ENCODE results near the gene SRP68. TPM values are rescaled to one million over a fixed set of nuclear protein-coding genes. Genes with fewer than 3 reads are reported as not detected.

SRP68 gene
- total and polyA plus RNA-seq, 2 of the 4 experiments (the other 2 are of a cell fraction): 47.1 to 82.6 TPM

DNA sequence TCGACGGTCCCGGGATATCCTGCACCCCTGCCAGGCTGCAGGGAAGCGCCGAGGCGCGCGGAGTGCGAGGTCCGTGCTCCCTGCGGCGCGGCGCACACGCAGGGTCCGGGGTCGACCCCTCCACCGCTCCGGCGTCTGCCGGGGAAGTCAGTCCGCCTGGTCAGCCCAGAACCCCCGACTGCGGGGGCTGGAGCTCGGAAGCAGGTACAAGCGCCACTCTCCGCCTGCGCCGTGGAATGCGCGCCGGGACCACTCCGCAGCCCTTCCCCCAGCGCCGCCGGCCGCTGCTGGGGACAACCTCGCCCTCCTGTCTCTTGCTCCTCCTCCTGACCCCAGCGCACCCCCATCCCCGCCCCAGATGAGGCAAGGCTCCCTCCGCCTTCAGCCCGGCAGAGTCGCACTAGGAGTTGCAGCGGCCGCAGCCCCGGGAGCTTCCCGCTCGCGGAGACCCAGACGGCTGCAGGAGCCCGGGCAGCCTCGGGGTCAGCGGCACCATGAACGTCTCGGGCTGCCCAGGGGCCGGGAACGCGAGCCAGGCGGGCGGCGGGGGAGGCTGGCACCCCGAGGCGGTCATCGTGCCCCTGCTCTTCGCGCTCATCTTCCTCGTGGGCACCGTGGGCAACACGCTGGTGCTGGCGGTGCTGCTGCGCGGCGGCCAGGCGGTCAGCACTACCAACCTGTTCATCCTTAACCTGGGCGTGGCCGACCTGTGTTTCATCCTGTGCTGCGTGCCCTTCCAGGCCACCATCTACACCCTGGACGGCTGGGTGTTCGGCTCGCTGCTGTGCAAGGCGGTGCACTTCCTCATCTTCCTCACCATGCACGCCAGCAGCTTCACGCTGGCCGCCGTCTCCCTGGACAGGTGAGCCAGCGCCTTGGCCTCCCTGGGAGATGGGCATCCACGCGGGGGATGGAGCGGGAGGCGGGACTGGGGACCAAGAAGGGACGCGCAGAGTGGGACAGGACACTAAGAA is 2.4 kb upstream of the SRP68 start, which contains the start of gene GALR2:
Gene GALR2, plus strand, starts transcription at position 392 of the 974 bp plus-strand sequence. Its CDS starts 103 bp downstream, at position 495.
- Histone ChIP-seq H3K56ac (ENCODE audit: extremely low read depth, insufficient read depth, low read length) (no peak within 1 kb of the TSS), H2BK5ac (ENCODE audit: low read depth, low read length, poor library complexity, severe bottlenecking) (no peak within 1 kb of the TSS), H2AK9ac (replicated peaks; ENCODE audit: low read depth, low read length, poor library complexity) (no peak within 1 kb of the TSS), H3K14ac (replicated peaks; ENCODE audit: low read depth, low read length) (no peak within 1 kb of the TSS), H3K4me3 (ENCODE audit: insufficient read depth, low read depth, low read length) (no peak within 1 kb of the TSS; the same call in 1 of the 2 replicates), H4K5ac (ENCODE audit: low read depth, low read length) (no peak within 1 kb of the TSS), H2AFZ (replicated peaks; ENCODE audit: low read length, poor library complexity) (peak within 1 kb of the TSS; percentile 65), H3K4ac (ENCODE audit: low read depth, low read length) (no peak within 1 kb of the TSS), H3K4me2 (ENCODE audit: low read depth, low read length) (no peak within 1 kb of the TSS), H3K9me1 (ENCODE audit: insufficient read depth, low read length) (peaks cover 13% of the 10 kb centered on the region), H4K91ac (ENCODE audit: insufficient read depth, low read depth, low read length) (no peak within 1 kb of the TSS), H3K4me1 (ENCODE audit: control insufficient read depth, insufficient read depth, low read length) (peaks cover 3% of the 10 kb centered on the region; the same call in 1 of the 2 replicates), H3K9me3 (ENCODE audit: control insufficient read depth, insufficient read depth, low read length) (no peaks in the 10 kb centered on the region), H3K36me3 (ENCODE audit: control insufficient read depth, insufficient read depth, low read length) (no peaks in the 10 kb centered on the region), H3K27me3 (ENCODE audit: control insufficient read depth, insufficient read depth, low read length) (peaks cover 60% of the 10 kb centered on the region), H2BK20ac (ENCODE audit: low read depth, low read length) (no peak within 1 kb of the TSS), H3K79me1 (ENCODE audit: low read depth in 1 of 2, low read length in 2 of 2) (peaks cover 0 to 22% of the 10 kb centered on the region in 2 experiments; a peak in 3 of 4 replicates), H3K18ac (ENCODE audit: low read depth, low read length) (no peak within 1 kb of the TSS), H2BK15ac (ENCODE audit: low read depth, low read length) (no peak within 1 kb of the TSS), H3K27ac (ENCODE audit: insufficient read depth, low read length) (no peak within 1 kb of the TSS), H4K20me1 (ENCODE audit: insufficient read depth, low read length) (peaks cover 8% of the 10 kb centered on the region), H4K8ac (ENCODE audit: low read depth in 2 of 2, low read length in 2 of 2) (no peak within 1 kb of the TSS), H2BK120ac (ENCODE audit: low read depth, low read length) (no peak within 1 kb of the TSS), H2AK5ac (ENCODE audit: low read depth, low read length) (no peak within 1 kb of the TSS), H3K9ac (ENCODE audit: low read depth, low read length) (no peak within 1 kb of the TSS), H3K23ac (ENCODE audit: low read depth, low read length) (no peak within 1 kb of the TSS)
- no peak for DNase-seq
- 4% methylated on average over 48 of the region's 92 CpGs; no CpG with 5 or more reads in 1 of the 2 experiments for WGBS, 2 experiments (ENCODE audit: extremely low coverage in 2 of 2, insufficient read length in 1 of 2)
- ChIA-PET CTCF (no interaction called here), POLR2A (ENCODE audit: unreplicated experiment) (no interaction called here)
- intact Hi-C loops (cut with micrococcal nuclease) (loop anchor here (5.0 to 10.0 kb wide), 2 partner anchors 37 to 170 kb away; partner anchors contain the start of gene MRPL38), in situ Hi-C loops (cut with MboI; ENCODE audit: low sequenced_read_pairs) (no loop called here), dilution Hi-C loops (cut with HindIII; ENCODE audit: low sequenced_read_pairs, unreplicated experiment) (no loop called here)
- BruUV-seq (replicated peaks): no TSS peak
- no peak for ATAC-seq (ENCODE audit: low read depth)
- no peak for TF ChIP-seq NFE2L2 (IDR thresholded peaks at IDR 0.05; ENCODE audit: low read depth, low read length)
- TF ChIP-seq ELK1 (IDR thresholded peaks at IDR 0.05; ENCODE audit: borderline replicate concordance, low read depth, low read length): no peak
- TF ChIP-seq RFX5 (IDR thresholded peaks at IDR 0.05; ENCODE audit: low read depth, low read length): no peak
- no peak for TF ChIP-seq RCOR1 (IDR thresholded peaks at IDR 0.05; ENCODE audit: insufficient replicate concordance, low read length)
- no peak for TF ChIP-seq POLR2A (IDR thresholded peaks at IDR 0.05; ENCODE audit: low read depth, low read length)
- TF ChIP-seq RAD21 (IDR thresholded peaks at IDR 0.05; ENCODE audit: low read length): no peak
- TF ChIP-seq FOS (IDR thresholded peaks at IDR 0.05; ENCODE audit: low read depth, low read length): no peak
- TF ChIP-seq, protein P1, sequence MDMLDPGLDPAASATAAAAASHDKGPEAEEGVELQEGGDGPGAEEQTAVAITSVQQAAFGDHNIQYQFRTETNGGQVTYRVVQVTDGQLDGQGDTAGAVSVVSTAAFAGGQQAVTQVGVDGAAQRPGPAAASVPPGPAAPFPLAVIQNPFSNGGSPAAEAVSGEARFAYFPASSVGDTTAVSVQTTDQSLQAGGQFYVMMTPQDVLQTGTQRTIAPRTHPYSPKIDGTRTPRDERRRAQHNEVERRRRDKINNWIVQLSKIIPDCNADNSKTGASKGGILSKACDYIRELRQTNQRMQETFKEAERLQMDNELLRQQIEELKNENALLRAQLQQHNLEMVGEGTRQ (IDR thresholded peaks at IDR 0.05; ENCODE audit: low read depth, low read length): no peak
- no peak for TF ChIP-seq CTCF (conservative IDR thresholded peaks at IDR 0.05; ENCODE audit: low read depth, low read length)
- TF ChIP-seq MAZ (IDR thresholded peaks at IDR 0.05; ENCODE audit: borderline replicate concordance, low read depth, low read length): no peak
- no peak for TF ChIP-seq CHD1 (IDR thresholded peaks at IDR 0.05; ENCODE audit: low read depth, low read length)
- no peak for TF ChIP-seq BHLHE40 (IDR thresholded peaks at IDR 0.05; ENCODE audit: low read depth, low read length)
- TF ChIP-seq MXI1 (IDR thresholded peaks at IDR 0.05; ENCODE audit: borderline replicate concordance, low read depth, low read length): no peak
- TF ChIP-seq MAFK (IDR thresholded peaks at IDR 0.05; ENCODE audit: low read depth, low read length): no peak

Data from IMR-90 (cell line).